ENCODE measurements around the gene TRERF1.

The TRERF1 gene

GRCh38 chr6:42443312-42444060 is 8.2 kb downstream of the TRERF1 start:
- H3K4me3 ChIP-seq (ENCODE audit: low read depth, low read length): no peak overlapping the region
- TF ChIP-seq, protein P1, sequence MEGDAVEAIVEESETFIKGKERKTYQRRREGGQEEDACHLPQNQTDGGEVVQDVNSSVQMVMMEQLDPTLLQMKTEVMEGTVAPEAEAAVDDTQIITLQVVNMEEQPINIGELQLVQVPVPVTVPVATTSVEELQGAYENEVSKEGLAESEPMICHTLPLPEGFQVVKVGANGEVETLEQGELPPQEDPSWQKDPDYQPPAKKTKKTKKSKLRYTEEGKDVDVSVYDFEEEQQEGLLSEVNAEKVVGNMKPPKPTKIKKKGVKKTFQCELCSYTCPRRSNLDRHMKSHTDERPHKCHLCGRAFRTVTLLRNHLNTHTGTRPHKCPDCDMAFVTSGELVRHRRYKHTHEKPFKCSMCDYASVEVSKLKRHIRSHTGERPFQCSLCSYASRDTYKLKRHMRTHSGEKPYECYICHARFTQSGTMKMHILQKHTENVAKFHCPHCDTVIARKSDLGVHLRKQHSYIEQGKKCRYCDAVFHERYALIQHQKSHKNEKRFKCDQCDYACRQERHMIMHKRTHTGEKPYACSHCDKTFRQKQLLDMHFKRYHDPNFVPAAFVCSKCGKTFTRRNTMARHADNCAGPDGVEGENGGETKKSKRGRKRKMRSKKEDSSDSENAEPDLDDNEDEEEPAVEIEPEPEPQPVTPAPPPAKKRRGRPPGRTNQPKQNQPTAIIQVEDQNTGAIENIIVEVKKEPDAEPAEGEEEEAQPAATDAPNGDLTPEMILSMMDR (IDR thresholded peaks at IDR 0.05; ENCODE audit: insufficient read depth, low read depth, low read length, missing control alignments): no peak
- DNase-seq (ENCODE audit: low read depth): no peak

GRCh38 chr6:42441697-42442081 is 10.0 kb downstream of the TRERF1 start:
- no peak for DNase-seq (ENCODE audit: low read depth)
- no peak overlapping the region for H3K4me3 ChIP-seq (ENCODE audit: low read depth, low read length)
- TF ChIP-seq, protein P1 (IDR thresholded peaks at IDR 0.05; ENCODE audit: insufficient read depth, low read depth, low read length, missing control alignments): no peak

DNA sequence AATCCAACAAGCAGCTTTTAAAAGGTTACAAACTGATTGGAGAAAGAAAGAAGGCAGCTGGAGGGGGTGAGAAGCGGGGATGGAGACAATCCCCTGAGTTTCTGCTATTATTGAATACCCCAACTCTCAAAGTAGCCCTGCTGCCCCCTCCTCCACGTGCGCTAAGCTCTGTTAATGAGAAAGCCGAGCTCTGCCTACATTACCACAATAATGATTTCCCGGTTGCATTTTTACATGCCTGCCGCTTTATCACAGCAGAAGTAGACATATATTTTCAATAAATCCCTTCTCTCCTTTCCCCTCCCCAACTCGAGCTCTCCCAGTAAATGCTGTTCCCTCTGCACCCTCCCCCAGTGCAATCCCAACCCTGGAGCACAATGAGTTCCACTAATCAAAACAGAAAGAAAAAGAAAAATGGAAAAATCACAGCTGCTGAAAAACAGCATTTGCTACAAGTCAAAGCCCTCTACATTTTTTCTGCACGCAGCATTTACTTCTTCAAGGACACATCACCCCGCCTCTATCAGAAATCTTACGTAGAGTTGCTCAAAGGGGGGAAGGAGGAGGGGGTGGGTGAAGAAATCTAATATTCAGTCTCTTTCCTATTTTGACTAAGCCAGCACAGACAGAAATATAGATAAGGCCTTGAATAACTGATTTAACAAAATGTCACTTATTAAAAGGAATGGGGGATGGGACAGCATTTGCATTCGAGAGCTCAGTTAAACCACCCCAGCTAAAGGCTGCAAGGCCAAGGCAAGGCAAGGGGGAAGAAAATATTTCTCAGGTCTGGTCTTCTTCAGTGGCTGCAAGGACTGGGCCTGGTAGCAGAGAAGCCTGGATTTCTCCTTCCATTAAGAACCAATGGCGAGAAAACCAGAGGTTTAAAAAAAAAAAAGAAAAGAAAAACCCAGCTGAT is 10.7 kb downstream of the TRERF1 start:
- no peak for DNase-seq (ENCODE audit: low read depth)
- no peak overlapping the region for H3K4me3 ChIP-seq (ENCODE audit: low read depth, low read length)
- TF ChIP-seq, protein P1 (IDR thresholded peaks at IDR 0.05; ENCODE audit: insufficient read depth, low read depth, low read length, missing control alignments): no peak

GRCh38 chr6:42440027-42440426 is 11.7 kb downstream of the TRERF1 start:
- no peak for DNase-seq (ENCODE audit: low read depth)
- TF ChIP-seq, protein P1 (IDR thresholded peaks at IDR 0.05; ENCODE audit: insufficient read depth, low read depth, low read length, missing control alignments): no peak
- H3K4me3 ChIP-seq (ENCODE audit: low read depth, low read length): no peak overlapping the region

- DNase-seq (ENCODE audit: low read depth): no peak
- no peak overlapping the region for H3K4me3 ChIP-seq (ENCODE audit: low read depth, low read length)
- TF ChIP-seq, protein P1 (IDR thresholded peaks at IDR 0.05; ENCODE audit: insufficient read depth, low read depth, low read length, missing control alignments): no peak
These were observed 14.9 kb downstream of the TRERF1 start for GRCh38 chr6:42436825-42437224.

DNA sequence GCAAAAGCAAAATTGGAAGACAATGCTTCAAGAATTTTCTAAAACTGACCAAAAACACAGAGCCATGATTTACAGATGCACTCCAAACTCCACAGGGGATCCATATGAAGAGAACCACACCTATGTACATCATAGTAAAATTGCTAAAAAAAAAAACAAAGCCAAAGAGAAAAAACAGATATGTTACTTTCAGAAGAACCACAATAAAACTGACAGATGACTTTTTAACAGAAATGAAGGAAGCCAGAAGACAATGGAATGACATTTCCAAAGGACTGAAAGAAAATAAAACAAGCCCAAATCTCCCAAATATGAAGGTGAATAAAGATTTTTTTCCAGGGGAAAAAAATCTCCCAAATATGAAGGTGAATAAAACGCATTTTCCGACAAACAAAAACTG is 17.5 kb downstream of the TRERF1 start:
- DNase-seq (ENCODE audit: low read depth): no peak

More for the DNA sequence above, 17.5 kb downstream of the TRERF1 start:
- no peak overlapping the region for H3K4me3 ChIP-seq (ENCODE audit: low read depth, low read length)
- TF ChIP-seq, protein P1 (IDR thresholded peaks at IDR 0.05; ENCODE audit: insufficient read depth, low read depth, low read length, missing control alignments): no peak
